ENCODE data around the gene KIAA0232. TPM values are rescaled to one million over a fixed set of nuclear protein-coding genes. Genes with fewer than 3 reads are reported as not detected.

Gene KIAA0232
- total RNA-seq, 1 donor from 2014 or later, result 15.9 TPM

DNA sequence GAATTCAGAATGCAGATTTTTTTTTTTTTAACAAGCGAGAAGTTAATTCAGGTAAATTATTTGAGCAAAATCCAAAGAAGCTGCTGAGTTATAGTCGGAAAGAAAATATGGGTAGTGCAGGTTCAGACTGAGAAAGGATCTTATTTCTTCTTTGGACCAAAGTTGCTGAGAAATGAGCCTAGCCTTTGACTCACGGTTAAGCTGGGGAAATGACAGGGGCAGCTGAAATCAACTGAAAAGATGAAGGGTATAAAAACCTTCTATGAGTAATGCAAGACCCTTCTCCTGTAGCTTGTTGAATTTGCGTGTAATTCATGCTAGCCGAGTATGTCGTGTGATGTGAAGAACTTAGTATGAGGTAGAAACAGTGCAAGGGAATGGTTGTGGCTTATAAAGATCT lies 63.0 kb downstream of the KIAA0232 start:
- peaks cover 0 to 32% of the 10 kb centered on the region in 2 donors for H3K36me3 ChIP-seq
- no peak overlapping the region for H3K27ac ChIP-seq
- DNase-seq (ENCODE audit: low spot score in 2 of 2), result no peak
- H3K9me3 ChIP-seq, result no peaks in the 10 kb centered on the region
- TF ChIP-seq, protein P1, sequence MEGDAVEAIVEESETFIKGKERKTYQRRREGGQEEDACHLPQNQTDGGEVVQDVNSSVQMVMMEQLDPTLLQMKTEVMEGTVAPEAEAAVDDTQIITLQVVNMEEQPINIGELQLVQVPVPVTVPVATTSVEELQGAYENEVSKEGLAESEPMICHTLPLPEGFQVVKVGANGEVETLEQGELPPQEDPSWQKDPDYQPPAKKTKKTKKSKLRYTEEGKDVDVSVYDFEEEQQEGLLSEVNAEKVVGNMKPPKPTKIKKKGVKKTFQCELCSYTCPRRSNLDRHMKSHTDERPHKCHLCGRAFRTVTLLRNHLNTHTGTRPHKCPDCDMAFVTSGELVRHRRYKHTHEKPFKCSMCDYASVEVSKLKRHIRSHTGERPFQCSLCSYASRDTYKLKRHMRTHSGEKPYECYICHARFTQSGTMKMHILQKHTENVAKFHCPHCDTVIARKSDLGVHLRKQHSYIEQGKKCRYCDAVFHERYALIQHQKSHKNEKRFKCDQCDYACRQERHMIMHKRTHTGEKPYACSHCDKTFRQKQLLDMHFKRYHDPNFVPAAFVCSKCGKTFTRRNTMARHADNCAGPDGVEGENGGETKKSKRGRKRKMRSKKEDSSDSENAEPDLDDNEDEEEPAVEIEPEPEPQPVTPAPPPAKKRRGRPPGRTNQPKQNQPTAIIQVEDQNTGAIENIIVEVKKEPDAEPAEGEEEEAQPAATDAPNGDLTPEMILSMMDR (IDR thresholded peaks at IDR 0.05), result no peak
- intact Hi-C loops (cut with DNase I), result loop anchor here (5.0 kb wide), 1 partner anchor 38 kb away; no protein-coding TSS in a partner anchor
- no peak overlapping the region for H3K4me3 ChIP-seq
- no peaks in the 10 kb centered on the region for H3K4me1 ChIP-seq
- H3K27me3 ChIP-seq, result no peaks in the 10 kb centered on the region

DNA sequence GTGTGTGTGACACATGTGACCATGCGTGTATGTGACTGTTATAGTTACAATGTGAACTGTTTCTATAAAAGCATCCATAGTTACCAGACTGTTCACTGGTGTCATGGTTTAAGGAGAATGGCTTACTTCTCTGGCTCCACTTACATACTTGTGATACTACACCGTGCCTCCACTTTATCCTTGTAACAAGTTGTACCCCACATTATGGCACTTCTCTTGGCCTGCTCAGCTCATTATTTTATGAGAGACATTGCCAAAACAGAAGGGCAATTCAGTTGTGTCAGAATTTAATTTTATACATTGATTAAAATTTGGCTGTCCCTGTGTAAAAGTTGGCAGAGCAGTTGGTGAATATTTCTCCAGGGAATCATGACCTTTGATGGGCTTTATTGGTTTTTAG lies 64.7 kb downstream of the KIAA0232 start:
- H3K9me3 ChIP-seq, result no peaks in the 10 kb centered on the region
- no peaks in the 10 kb centered on the region for H3K4me1 ChIP-seq
- peaks cover 0 to 34% of the 10 kb centered on the region in 2 donors for H3K36me3 ChIP-seq
- no peak overlapping the region for H3K27ac ChIP-seq
- intact Hi-C loops (cut with DNase I), result loop anchor here (5.0 kb wide), 1 partner anchor 40 kb away; no protein-coding TSS in a partner anchor
- no peaks in the 10 kb centered on the region for H3K27me3 ChIP-seq
- H3K4me3 ChIP-seq, result no peak overlapping the region
- TF ChIP-seq, protein P1 (IDR thresholded peaks at IDR 0.05), result no peak
- DNase-seq (ENCODE audit: low spot score in 2 of 2), result no peak

DNA sequence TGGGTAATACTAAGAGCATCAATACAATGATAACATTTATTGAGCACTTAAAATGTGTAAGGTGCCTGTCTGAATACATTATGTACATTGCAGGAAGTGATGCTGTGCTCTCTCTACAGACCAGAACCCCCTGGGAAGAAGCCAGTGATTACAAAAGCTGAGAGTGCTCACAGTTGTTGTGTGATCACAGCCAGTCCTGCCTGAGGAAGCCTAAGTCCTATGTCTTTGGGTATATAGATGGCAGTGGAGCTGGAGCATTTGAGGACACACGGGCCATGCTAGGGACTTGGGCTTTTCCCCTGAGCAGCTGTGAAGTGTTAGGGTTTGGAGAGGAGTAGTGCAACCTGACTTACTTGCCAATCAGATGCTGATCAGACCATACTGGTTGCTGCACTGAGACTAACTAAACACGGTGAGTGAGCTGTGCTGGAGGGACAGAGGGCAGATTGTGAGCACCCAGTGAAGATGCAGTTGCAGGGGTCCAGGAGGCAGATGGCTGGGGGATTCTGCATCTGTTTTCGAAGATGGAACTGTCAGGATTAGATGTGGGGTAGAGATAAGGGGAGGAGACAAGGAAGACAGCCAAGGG lies 66.3 kb downstream of the KIAA0232 start:
- H3K4me1 ChIP-seq, result no peaks in the 10 kb centered on the region
- H3K27ac ChIP-seq, result no peak overlapping the region
- no peaks in the 10 kb centered on the region for H3K9me3 ChIP-seq
- TF ChIP-seq, protein P1 (IDR thresholded peaks at IDR 0.05), result no peak
- H3K27me3 ChIP-seq, result no peaks in the 10 kb centered on the region
- intact Hi-C loops (cut with DNase I), result loop anchor here (5.0 kb wide), 1 partner anchor 42 kb away; no protein-coding TSS in a partner anchor
- H3K36me3 ChIP-seq, result peaks cover 0 to 32% of the 10 kb centered on the region in 2 donors
- no peak overlapping the region for H3K4me3 ChIP-seq
- DNase-seq (ENCODE audit: low spot score in 2 of 2), result no peak

DNA sequence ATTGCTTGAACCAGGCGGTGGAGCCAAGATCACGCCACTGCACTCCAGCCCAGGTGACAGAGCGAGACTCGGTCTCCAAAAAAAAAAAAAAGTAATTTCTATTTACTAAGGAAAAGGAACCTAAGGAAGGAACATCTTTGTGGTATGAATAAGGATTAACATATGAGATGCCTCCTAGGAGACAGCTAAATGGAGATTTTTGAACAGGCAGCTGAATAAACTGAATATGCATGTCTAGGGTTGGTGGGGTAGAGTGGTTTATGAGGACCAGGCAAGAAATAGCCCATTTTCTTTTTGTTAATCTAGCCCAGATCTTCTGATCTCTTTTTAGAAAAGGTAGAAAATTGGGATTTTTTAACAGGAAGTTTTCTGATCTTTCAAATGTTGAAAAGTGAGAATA lies 67.2 kb downstream of the KIAA0232 start:
- TF ChIP-seq, protein P1 (IDR thresholded peaks at IDR 0.05), result no peak
- Histone ChIP-seq H3K36me3 (peaks cover 0 to 24% of the 10 kb centered on the region in 2 donors), H3K27me3 (no peaks in the 10 kb centered on the region), H3K27ac (no peak overlapping the region), H3K4me1 (no peaks in the 10 kb centered on the region), H3K4me3 (no peak overlapping the region), H3K9me3 (no peaks in the 10 kb centered on the region)
- intact Hi-C loops (cut with DNase I), result loop anchor here (5.0 kb wide), 1 partner anchor 42 kb away; no protein-coding TSS in a partner anchor
- DNase-seq (ENCODE audit: low spot score in 2 of 2), result no peak

GRCh38 chr4:6851431-6851830 lies 68.9 kb downstream of the KIAA0232 start:
- Histone ChIP-seq H3K9me3 (no peaks in the 10 kb centered on the region), H3K27me3 (no peaks in the 10 kb centered on the region), H3K27ac (no peak overlapping the region), H3K4me1 (peaks cover 2 to 7% of the 10 kb centered on the region in 2 donors), H3K36me3 (peaks cover 0 to 15% of the 10 kb centered on the region in 2 donors), H3K4me3 (no peak overlapping the region)
- TF ChIP-seq, protein P1 (IDR thresholded peaks at IDR 0.05), result no peak
- intact Hi-C loops (cut with DNase I), result no loop called here
- DNase-seq (ENCODE audit: low spot score in 2 of 2), result no peak
